NCI-H1105 treated with DMSO at 0.1 percent for 48 hours (cell line): ENCODE measurements around the gene PLAGL2.
"Not testable (repeated sequence)": the region's sequence is repeated elsewhere in the genome, so short reads cannot be mapped to it uniquely, and the experiment has no call there.

Source experiments
- DNase-seq: peaks from one replicate; lab custom pipeline; 2025; lab: John Stamatoyannopoulos, UW

Gene PLAGL2

DNA sequence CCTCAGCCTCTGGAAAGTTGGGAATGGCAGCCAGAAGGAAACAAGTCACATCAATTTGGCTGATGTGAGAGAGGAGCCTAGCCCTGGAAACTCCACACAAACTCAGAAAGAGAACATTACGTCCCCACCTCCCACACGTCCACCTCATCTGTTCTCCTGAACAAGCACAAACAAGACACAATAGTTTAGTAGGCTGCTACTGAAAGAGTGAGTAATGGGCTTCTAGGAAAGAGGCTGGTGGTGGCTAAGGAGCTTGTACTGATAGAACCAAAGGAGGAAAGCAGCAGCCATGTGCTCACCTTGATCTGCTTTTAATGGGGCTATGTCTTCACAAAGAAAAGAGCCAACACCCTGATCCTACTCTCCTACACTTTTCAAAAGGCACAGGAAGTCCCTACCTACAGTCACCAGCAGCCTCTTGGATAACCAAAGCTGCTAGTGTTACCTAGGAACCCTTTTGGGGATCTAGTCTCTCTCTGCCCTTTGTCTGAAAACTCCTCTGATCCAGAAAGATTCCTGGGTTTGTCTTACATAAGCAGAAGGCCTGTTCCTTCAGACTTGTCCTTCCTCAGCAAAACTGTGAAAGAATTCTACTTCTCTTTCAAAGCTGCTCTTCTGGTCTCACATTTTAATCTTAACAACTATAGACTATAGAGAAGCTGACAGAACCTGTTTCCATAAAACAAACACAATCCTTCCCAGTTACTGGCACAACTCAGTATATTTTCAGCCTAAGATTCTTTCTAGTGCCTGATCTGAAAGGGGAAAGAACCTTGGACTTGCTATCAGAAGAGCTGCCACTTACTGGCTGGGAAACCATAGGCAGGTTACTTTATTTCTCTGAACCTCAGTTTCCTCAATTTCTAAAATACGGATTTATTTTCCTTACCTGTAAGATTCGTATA lies 3.1 kb downstream of the PLAGL2 start:
- no peak for DNase-seq

DNA sequence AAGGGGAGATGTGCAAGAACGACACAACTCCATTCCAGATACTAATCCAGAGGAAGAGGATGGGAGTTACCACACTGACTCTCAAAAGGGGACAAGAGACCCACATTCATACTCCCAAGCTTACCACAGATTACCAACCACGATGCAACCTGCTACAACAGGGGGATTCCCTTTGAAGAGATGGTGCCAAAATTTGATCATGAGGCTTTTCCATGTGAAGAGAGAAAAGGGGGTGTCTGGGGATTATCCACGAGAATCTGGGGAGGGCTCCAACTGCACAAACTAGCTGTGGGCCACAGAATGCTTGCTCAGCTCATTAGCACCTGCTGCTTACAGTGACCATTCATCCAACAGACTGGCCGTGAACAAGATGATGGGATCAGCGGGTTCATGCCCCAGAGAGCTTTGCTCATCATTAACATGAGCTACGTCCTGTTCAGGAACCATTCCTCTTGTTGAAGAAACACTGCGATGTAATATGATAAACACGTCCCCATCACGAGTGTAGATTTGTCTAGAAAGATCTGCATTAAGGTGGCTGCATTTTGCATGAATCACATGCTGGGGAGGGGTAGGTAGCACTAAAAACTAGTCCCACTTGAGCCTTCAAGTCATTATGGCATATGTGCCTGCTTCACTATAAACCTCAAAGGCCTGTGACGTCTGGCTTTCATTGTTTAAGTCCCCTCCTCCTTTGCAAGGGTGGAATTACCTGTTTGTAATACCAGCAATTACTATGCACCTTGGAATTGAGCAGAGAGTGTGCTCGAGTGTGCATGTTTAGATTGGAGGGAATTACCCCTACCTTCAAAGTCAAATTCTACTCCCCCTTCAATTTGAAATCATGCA lies 4.0 kb downstream of the PLAGL2 start:
- no peak for DNase-seq

DNA sequence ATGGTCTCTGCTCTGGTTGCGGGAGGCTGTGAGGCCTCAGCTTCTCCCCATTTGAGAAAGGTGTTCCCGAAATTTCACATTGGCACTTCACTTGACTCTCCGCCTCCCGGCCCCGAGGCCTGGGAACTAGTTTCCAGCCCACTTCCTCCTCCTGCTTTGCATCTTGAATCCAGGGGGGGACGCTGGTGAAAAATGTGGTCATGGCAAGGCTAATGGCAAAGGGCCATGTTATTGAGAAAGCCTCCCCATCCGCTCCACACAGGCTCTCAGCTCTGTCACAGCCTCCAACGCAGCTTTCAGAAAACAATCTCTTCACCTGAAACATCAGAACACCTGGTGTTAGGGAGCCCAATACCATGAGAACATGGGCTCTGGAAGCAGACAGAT lies 5.6 kb downstream of the PLAGL2 start:
- DNase-seq: no peak

DNA sequence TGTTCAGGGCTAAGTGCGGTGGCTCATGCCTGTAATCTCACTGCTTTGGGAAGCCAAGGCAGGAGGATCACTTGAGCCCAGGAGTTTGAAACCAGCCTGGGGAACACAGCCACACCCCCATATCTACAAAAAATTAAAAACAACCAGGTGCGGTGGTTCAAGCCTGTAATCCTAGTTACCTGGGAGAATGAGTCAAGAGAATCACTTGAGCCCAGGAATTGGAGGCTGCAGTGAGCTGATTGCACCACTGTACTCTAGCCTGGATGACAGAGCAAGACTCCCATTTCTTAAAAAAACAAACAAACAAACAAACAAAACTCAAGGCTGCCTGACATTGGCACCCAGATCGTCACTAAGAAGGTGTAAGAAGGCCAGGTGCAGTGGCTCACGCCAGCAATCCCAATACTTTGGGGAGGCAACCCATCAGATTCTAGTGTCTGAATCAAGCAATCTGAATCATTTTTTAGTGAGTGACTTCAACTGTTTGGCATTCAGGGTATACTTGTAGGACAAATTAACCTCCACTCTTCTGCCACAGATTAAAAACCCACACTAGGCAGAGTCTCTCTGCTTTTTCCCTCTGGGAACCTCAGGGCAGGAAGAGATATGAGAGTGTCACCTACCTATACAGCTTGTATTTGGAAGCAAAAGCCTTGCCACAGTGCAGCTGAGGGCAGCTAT lies 6.1 kb downstream of the PLAGL2 start:
- no peak for DNase-seq

DNA sequence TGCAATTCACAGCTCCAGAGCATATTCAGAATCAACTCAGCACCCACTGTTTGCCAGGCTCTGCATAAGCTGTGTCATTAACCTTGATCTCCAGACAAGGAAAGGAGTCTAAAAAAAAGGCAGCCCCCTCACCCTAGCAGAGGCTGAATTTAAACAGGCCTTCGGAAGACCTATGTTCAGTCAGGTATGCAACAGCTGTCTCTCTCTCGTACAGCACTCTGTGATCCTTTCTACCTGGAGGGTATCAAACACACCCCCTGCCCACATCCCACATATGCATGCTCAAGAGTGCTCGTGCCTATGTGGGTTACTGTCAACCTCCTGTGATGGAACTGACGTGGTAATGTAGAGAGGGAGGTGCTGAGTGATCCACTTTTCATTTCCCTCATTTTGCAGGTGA lies 8.5 kb downstream of the PLAGL2 start:
- no peak for DNase-seq

DNA sequence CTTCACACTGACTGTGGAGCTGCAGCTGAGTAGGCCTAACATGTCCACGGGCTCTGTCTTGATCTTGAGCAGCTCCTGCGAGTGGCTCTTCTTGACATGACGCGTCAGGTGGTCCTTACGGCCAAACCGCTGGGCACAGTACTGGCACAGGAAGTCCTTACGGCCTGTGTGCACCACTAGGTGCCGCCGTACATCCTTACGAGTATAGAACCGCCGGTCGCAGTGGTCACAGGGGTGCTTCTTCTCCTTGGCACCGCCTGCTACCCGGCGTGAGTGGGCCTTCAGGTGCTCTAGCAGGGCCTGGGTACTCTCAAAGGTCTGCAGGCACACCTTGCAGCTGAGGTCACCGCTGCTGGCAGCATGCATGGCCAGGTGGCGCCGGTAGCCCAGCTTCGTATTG lies 10.4 kb downstream of the PLAGL2 start:
- DNase-seq: not testable (repeated sequence)

DNA sequence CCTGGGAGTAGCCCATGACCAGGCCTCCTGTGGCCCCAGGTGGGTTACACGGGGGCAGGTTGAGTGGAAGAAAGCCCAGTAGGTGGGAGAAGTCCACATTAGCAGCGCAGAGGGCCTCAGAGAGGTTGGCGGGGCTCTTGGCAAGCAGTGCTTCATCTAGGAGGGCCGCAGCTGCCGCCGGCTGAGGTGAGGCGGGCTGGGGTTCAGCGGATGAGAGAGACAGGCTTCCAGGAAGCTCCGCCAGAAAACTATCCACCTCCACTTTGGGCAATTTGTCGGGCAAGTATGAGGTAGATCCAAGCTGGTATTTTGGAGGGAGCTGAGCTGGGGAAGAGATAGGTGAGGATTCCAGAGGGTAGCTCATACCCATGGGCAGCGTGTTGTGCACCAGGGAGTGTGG lies 10.9 kb downstream of the PLAGL2 start:
- DNase-seq: not testable (repeated sequence)

DNA sequence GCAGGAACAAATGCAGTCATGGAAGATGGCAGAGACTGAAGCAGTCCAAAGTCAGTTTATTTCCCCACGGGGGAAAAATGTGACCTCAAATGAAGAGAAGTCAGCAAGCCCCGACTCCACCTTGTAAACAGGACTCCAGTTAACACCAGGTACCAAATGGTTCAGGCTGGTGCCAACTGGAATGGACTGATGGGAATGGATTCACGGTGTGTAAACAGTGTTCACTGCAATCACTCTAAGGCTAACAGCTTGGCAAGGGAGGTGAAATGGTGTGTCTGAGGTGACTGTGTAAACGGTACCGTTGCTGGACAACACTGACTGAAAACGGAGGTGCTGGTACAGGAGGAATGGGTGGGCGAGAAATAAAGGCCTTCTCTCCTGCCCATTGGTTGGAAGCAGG lies 12.0 kb downstream of the PLAGL2 start:
- no peak for DNase-seq

DNA sequence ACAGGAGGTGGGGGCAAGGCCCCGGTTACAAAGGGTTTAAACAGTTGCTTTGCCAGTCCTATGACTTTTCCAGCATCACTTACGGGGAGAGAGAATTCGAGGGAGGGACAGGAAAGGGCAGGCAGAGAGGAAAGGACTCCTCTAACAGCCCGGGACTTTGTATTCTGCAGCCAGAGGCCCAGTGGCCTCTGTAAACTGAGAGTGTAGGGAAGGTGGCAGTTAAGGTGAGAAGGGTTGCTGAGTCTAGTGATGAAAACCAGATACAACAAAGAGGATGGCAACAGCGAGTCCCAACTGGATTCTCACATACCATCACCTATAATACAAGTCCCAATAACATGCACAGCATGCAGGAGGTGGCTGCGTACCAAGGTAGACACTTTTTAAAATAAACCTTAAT lies 13.5 kb downstream of the PLAGL2 start:
- DNase-seq: no peak

DNA sequence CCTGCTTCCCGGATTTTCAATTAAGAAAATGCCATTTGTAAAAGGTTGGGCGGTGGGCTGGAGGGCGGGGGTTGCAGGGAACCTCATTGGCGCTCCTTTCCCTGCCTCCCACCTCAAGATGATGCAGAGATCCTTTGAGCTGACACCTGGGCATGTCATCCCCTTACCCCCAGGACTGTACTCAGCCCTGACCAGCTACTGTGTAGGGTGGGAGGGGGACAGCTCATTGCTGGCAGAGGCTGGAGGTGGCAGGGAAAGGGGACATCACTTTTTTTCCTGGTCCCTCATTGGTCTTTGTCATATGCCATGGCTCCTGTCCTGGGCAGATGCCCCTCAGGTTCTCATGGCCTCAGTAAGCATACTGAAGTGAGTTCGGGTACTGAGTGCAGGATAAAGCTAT lies 14.2 kb downstream of the PLAGL2 start:
- not testable (repeated sequence) for DNase-seq

DNA sequence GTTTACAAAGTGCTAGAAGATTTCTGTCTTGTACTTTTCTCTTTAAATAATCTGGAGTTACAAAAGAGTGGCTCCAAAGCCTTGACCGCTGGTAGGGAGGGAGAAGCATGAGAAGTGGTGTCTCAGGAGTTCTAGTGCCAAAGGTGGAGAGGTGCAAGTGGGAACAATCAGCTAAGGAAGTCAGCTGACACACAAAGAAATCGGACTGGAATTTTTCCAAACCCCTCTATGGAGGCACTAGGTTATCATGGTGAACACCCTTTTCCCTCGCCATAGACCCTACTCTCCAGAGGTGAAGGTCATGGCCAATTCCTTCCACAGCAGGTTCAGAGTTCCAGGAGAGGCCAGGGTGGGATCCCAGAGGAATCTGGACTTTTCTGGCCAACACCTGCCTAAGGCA lies 14.8 kb downstream of the PLAGL2 start:
- no peak for DNase-seq

DNA sequence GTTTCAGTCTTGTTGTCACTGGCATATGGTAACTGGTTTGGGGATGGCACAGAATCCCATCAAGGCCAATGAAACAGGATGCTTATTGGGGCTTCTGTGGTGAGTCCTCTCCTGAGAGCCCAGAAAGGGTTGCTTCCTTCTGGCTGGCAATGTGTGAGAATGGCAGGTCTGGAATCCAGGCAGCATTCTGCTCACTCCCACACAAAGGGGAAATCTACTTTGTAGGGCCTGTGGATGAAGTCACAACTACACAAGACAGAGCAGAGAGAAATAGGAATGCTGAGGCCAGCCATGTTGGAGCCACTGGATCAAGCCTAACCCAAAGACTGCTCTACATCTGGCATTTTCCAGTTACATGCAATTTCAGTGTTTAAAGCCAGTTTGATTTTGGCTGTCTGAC lies 15.7 kb downstream of the PLAGL2 start:
- DNase-seq: no peak

DNA sequence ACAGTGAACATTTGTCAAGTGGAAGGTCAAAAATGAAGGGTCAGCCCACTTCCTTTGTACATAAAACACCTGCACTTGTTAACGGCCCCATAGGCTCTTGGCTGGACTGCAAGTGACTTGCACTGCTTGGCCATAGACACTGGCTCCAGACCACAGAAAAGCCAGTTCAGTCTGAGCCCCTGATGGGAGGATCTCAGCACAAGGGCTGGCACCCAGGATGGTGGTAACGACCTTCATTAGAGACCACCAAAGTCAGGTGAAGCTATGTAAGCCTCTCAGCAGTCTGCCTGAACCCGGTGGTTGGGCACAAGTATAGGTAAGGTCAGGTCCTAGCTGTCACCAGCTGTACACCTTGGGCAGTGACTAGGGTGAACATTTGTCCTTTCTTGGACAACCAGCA lies 16.1 kb downstream of the PLAGL2 start:
- DNase-seq: no peak

DNA sequence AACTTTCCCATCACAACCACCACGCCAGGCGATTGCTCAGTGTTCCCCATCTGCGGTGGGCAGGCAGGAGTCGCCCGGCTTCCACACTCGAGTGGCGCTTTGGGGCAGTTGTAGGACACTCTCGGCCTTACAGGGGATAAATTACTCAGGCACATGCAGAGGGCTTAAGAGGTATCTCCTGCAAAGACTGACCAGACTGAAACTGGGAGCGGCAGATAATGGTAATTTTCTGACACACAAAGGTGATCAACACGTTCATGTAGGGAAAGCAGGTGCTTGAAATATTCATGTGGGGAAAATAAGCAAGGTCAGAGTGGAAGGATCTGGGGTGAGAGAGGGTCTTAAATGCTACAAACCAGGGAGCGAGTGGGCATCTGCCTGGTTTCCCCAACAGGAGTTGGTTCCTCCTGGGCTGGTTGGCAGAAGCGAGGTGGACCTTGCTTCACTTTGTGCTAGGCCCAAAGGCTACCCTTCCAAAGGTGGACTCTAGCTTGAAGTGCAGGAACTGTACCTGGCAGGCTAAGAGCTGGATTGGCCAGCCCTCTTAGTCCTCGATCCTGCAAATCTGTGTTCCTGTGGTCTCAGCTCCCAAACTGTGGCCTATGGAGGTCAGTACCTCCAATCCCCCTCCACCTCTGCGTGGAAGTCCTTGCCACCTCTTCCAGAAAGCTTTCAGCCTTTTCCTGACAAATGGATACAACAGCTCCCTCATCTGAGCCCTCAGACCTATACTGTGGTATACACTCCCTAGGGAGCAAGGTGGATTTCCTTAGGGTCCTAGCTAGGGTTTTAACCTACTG lies 16.7 kb downstream of the PLAGL2 start:
- DNase-seq: peak; percentile 47

DNA sequence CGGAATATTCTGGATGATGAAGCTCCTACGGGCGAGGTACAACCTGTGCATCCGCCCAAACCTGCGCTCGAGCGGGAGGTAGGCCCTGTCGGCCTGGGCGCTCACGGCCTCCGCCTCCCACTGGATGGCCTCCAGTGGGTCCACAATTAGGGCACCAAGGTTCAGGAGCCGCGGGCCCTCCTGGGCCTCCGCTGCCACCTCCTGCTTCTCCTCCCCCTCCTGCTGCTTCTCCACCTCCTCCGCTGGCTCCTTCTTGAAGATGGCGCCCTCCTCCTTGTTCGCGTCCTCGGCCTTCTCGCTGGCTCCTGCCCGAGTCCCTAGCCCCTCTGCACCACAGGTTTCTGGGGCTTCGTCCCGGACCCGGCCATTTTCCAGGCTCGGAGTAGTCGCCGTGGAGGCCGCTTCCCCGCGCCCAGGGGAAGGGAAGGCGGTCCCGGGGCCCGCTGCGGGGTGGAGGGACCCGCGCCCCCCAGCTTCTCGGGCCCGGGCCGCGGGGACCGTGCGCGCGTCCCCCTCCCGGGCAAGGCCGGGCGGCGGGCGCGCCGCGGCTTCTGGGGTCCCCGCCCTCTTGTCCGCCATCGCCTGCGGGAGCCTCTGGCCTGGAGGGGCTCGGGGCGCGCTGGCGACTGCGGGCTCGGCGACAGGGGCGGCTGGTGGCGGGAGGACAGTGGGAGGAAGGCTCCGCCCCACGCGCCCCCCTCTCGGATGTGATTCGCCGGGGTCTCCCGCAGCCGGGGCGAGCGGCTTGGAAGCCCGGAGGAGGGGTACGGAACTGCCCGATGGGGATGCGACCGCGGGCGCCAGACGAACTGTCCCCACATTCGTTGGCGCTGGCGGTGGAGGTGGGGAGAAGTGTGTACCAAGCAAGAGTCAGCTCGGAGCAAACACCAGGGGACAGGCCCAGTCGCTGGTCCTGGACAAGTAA lies 17.6 kb downstream of the PLAGL2 start:
- DNase-seq: peak; percentile 73

DNA sequence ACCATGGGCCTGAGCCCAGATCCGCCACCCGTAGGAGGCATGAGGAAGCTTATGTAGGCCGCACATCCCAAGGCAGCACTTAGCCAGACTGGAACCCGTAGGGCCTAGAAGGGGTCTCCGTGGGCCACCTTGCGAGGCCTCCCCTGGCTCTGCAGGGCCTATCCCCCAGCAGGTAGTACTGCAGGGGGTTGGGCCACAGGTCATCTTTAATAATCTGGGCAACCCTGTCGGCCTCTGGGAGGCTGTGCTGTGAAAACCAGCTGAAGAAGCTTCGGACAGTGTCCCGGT lies 18.5 kb downstream of the PLAGL2 start:
- DNase-seq: no peak

DNA sequence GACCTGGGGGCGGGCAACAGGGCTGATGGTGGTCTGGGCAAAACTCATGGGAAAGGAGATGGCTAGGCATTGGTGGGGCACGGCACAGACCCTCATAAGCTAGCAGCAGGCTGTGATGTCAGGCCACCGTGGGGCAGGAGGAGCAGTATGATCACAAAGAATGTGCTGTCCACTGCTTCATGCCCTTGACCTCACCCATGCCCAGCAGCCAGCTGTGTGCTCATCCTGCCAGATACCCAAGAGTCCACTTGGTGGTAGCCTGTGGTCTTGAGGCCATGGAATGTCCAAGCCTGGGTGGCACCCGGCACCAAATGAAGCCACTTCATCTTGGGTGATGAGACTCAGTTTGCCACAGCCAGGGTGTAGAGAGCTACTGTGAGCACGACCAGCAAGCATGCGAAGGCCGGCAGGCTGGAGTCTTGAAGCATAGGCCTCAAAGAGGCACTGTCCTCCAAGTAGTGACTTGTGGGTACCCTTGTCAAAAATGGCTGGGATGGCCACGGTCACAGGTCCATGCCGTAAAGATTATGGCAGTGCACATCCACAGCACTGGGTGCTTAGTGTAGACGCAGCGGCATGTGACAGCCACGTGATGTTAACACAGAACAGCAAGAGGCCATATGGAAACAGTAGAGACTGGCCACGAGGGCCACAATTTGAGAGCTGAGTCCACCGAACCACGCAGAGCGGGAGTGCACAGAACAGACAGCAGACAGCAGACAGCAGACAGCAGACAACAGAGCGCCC lies 19.0 kb downstream of the PLAGL2 start:
- no peak for DNase-seq

DNA sequence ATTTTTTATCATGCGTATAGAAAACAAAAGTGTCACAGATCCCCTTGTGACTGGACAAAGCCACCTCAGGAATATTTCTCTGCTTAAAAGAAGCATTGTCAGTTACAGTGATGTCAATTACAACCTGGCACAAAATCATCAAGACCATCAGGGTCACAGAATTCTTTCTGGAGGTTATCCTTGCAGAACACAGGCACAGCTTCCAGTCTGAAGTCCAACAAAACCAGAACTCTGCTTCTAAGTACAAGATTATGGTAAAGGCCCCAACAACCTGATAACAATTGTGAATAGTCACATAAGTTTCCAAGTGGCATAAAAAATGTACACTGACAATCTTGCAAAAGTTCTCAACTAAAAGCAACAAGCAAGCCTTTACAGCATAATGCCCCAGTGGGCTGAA lies 21.0 kb downstream of the PLAGL2 start:
- no peak for DNase-seq

DNA sequence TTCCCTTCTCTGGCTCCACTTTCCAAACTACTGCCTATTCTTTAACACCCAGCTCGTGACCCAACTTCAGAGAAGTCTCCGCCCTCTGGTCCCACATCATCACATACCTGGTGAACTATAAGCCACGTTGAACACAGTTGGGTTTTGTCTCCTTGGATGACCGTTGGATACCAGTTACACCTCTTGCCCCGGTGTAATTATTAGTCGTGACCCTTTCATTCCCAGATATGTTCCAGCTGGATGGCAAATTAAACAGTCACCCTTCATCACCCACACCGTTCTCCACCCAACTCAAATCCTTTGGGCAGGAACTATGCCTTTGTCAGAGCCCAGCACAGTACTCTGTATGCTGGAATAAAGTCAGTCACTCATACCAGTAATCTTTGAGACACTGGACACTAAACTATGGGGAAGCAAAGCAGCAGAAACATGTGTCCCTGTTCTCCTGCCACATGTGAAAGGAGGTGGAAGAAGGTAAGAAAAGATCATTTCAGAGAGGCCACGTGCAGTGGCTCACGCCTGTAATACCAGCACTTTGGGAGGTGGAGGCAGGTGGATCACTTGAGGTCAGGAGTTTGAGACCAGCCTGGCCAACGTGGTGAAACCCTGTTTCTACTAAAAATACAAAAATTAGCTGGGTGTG lies 22.5 kb downstream of the PLAGL2 start:
- DNase-seq: no peak
